ENCODE measurements around the gene SCP2.

DNA sequence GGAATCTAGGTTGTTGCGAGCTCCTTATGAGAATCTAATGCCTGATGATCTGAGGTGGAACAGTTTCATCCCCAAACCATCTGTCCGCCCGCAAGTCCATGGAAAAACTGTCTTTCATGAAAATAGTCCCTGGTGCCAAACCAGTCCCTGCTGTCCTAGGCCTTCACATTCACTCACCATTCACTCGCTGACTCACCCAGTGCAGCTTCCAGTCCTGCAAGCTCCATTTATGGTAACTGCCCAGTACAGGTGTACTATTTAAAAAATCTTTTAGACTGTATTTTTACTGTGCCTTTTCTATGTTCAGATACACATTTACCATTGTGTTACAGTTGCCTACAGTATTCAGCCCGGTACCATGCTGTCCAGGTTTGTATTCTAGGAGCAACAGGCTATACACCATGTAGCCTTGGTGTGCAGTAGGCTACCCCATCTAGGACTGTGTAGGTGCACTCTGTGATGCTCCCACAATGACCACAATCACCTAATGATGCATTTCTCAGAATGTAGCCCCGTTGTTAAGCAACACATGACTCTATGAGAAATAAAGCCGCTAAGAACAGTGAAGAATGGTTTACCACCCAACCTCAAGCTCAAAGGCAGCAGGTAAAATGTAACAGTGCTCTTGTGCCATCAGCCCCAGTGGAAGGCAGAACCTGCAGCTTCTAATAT lies 7.9 kb upstream of the SCP2 start:
- TF ChIP-seq, protein P1, sequence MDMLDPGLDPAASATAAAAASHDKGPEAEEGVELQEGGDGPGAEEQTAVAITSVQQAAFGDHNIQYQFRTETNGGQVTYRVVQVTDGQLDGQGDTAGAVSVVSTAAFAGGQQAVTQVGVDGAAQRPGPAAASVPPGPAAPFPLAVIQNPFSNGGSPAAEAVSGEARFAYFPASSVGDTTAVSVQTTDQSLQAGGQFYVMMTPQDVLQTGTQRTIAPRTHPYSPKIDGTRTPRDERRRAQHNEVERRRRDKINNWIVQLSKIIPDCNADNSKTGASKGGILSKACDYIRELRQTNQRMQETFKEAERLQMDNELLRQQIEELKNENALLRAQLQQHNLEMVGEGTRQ (IDR thresholded peaks at IDR 0.05; ENCODE audit: low read depth, low read length) = no peak
- TF ChIP-seq CTCF (conservative IDR thresholded peaks at IDR 0.05; ENCODE audit: low read depth, low read length) (no peak), RCOR1 (IDR thresholded peaks at IDR 0.05; ENCODE audit: insufficient replicate concordance, low read length) (no peak), BHLHE40 (IDR thresholded peaks at IDR 0.05; ENCODE audit: low read depth, low read length) (no peak), POLR2A (IDR thresholded peaks at IDR 0.05; ENCODE audit: low read depth, low read length) (no peak), MAZ (IDR thresholded peaks at IDR 0.05; ENCODE audit: borderline replicate concordance, low read depth, low read length) (no peak)
